GM19238 (cell line): Measurements from ENCODE around the gene PRICKLE3.
"Not testable (repeated sequence)": the region's sequence is repeated elsewhere in the genome, so short reads cannot be mapped to it uniquely, and the experiment has no call there.

Source experiments
- DNase-seq: peaks from one replicate; pipeline ENCODE4 v3.0.0; 2011; ENCODE audit warnings: low spot score; ENCODE audit not compliant: insufficient read length

The PRICKLE3 gene

DNA sequence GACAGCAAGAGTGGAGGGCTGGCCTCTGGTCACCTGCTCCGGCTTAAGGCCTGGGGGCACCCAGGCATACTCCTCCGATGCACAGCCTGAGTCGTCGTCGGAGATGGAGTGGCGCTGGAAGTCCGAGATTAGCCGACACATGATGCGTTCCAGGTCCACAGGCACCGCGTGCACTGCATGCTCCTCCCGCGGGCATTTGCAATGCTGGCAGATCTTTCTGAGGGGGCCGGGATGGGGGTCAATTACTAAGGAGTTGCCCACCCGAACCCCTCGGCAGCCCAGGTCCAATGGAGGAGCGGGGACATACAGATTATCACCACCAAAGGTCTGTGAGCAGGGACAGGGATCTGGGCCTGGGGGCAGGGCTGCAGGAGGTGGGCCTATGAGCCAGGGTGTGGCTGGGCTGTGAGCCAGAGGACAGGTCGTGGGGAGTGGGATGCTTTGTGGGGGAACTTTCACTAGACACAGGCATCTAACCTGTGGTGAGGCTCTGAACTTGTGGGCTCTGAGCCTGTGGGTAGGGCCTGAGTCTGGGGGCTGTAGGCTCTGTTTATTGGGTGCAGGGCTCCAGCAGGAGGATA is 2.4 kb downstream of the PRICKLE3 start:
- DNase-seq: no peak

- DNase-seq: no peak
Measured at GRCh38 chrX:49179358-49179757, 6.8 kb downstream of the PRICKLE3 start.

DNA sequence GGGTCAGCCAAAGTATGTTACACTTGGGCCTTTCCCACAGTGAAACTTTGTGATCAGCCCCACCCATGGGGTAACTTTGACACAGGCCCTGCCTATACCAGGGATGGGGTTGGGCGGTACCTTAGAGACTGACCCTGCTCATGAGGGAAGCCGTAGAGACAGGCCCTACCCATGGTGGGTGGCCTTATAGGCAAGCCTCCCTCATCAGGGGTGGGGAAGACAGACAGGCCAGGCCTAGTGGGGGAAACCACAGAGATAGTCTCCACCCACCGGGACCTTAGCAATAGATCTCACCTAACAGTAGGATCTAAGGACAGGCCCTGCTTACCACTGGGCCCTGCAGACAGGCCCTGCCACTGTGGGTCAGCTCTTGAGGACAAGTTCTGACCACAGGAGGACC is 7.6 kb downstream of the PRICKLE3 start:
- no peak for DNase-seq

DNA sequence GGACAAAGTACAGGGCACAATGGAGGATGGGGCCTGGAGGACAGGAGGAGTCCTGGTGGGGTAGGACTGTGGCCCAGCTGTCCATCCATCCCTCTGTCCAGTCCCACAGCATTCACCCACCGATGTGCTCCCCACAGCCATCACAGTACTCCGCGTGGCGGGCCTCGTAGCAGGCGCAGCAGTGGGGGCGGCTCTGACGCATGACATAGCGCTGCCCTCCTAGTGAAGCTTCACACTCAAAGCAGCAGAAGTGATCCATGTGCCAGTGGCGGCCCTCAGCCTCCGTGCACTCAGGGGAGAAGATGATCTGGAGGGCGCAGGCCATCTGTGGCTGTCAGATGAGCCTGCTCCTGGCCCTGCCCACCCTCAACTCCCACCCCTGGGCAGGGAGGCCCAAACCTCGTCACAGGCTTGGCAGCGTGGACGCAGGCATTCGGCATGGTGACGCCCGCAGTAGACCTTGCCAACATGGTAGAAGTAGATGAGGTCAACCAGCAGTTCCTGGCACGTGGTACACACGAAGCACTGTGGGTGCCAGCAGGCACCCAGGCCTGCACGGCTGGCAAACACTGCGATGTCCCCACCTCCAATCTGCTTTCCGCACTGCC is 8.2 kb downstream of the PRICKLE3 start:
- no peak for DNase-seq

- DNase-seq: no peak
Measured at GRCh38 chrX:49177338-49177833, 8.8 kb downstream of the PRICKLE3 start.

DNA sequence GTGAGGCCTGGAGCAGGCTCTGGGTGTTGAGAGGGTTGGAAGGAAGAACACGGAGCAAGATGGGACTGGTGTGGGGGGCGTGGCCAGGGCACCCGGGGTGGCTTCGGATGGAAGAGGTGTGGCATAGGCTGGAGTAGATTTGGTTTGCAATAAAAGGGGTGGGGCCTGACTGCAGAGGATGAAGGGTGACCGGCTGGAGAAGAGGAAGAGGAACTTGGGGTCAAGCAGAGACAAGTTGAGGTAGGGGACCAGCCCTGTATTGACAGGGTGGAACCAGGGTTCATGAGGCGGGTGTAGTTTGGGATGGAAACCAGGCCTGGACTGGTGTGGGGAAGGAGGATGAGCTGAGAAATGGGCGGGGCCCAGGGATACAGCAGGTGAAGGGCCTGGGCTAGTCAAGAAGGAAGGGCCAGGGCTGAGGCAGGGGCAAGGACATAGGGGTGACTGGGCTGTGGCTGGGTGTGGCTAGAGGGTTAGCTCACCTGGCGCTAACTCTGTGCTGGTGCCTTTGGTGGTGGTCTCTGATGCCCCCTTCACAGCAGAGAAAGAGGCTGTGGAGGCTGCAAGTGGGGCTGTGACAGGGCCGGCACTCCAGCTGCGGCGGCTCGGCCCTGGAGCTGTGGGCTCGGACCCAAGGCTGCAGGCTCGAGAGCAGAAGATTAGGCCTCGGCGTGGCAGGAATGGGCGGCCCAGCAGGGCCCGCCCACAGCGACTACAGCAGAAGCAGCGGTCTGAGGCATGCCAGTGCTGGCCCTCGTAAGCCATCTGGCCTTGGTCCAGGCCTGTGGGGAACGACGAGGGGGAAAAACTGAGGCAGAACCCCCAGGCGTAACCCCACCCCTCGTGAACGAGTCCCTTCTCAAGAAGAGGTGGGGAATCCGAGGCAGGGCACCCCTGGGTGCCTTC is 9.5 kb downstream of the PRICKLE3 start:
- DNase-seq: no peak

DNA sequence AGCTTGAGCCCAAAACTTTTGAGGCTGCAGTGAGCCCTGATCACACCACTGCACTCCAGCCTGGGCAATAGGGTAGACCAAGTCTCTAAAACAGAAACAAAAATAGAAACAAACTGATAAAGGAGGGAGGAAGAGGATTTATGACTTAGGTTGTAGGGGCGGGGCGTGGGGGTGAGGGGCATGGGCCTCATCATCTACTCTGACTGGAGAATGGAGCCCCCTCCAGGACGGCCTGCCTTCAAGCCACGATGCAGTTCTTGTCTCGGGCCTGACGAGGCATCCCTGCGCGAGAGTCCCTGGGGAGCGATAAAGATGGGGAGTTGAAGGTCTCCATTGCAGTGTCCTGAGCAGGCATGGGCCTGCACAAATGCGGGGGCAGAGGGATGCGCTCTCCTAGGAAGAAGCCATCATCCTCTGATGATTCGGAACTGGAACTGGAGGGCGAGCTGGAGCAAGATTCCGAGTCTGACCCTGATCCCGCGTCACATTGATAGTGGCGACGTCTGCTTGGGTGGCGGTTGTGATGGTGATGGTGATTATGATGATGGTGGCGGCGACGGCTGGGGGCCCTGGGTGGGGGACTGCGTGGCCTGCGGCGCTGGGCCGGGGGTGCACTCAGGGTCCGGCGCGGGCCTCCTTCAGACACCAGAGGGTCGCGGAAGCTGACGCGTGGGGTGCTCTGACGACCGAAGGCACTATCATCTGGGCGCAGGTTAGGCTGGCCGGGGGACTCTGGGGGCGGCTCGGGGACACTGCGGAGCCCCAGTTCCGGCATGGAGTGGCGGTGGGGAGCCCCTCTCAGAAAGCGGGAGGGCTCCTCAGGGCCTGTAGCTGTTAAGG is 10.5 kb downstream of the PRICKLE3 start:
- no peak for DNase-seq

DNA sequence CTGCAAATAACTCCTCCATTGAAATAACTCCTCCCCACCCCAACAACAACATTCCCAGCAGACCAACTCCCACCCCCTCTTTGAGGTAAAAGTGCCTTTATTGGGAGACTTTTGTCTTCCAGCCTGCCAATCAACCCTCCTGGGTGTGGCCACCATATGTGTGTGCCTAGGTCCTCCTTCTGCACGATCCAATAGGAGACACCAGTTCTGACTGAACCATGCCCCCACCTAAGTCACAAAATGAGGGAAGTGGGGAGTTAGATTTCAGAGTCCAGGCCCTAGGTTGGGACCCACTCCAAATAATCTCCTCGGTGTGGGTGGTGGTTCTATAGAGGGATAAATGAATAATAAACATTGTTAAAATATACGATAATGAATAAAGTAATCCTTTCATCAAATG is 11.4 kb downstream of the PRICKLE3 start:
- no peak for DNase-seq

DNA sequence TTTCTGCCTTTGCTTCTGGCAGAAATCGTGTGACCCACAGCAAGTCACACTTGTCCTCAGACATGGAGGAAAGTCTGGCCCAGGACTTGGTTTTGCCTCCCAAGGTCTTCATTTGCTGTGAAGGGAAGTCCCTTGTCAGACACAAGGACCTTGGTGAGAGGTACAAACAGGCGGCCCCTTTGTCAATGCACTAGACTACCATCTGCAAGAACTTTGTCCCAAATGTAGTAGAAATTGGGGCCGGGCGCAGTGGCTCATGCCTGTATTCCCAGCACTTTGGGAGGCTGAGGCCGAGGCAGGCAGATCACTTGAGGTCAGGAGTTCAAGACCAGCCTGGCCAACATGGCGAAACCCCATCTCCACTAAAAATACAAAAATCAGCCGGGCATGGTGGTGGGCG is 12.6 kb downstream of the PRICKLE3 start:
- DNase-seq: not testable (repeated sequence)

DNA sequence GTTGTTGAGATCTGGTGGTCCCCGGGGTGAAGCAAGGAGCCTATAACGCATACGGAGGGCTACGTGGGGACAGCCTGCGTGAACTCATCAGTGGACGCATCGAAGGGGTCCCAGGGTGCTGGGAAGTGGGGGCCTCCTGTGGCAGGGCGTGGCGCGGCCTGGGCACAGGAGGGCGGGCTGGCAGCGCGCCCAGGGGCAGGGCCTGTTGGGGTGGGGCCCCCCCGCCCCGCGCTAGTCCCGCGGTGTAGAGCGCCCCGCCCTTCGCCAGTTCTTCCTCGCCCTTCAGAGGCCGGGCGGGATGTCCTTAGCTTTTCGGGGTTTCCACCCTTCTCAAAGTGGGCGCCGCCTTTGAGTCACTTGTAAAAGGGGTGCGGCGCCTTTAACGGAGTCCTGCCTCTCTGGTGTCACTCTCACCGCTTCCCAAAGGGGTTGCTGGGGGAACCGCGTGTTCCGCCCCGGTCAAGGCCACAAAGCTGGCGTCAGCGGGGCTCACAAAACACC is 13.8 kb downstream of the PRICKLE3 start:
- DNase-seq: no peak

- DNase-seq: no peak
Measured at GRCh38 chrX:49171752-49172279, 14.4 kb downstream of the PRICKLE3 start, which contains the start of gene PLP2. Gene PLP2 (plus strand): TSS chrX:49171898. CDS start chrX:49172001, 103 bp downstream.

DNA sequence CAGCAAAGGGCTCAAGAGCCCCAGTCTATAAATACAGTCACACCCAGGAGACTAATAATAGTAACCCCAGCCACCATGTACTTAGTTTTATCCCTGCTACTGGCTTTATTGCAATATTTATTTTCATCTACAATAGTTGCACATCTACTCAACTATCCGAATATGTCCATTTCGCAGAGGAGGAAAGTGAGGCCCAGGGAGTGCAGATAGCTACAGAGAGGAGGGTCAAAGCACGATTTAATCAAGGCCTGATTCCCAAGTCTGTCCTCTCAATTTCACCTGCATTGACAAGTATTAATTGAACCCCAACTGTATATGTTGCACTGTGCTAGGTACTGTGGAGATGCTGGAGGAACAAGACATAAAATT is 18.4 kb downstream of the PRICKLE3 start:
- no peak for DNase-seq

DNA sequence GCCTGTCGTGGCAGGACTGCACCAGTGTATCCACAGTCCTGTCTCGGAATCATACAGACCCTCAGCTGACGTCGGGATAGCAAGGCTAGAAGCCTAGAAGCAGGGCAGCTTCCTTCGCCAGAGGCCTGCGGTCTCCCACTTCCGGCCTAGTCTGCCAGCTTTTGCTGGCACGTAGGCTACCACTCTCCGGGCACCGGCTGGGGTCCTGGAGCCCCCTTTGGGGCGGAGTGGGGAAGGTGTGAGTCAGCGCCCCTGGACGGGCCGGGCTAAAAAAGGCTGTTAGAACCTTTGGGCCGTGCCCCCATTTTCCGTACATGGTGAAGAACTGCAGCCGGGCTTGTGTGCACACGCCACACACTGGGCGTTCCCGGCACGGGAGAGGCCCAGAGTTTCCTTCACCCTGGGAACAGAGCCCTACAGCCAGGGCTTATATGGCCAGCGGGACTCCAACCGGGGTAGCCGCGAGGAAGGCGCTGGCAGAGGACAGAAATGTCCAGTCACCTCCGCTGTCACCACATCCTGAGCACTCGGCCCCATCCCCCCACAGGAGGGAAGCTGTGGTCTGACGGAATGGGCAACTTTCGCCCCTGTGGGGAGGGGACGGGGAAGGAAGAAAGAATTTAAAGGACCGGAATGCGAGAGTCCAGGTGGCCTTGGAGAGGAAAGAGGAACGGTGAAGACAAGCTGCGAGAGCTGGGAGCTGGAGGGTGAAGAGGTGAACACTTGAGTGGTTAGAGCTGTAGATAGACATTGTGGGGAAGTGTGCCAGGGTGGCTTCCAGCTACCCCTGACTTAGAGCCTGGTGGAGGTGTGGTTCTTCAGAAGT is 19.0 kb downstream of the PRICKLE3 start:
- no peak for DNase-seq

DNA sequence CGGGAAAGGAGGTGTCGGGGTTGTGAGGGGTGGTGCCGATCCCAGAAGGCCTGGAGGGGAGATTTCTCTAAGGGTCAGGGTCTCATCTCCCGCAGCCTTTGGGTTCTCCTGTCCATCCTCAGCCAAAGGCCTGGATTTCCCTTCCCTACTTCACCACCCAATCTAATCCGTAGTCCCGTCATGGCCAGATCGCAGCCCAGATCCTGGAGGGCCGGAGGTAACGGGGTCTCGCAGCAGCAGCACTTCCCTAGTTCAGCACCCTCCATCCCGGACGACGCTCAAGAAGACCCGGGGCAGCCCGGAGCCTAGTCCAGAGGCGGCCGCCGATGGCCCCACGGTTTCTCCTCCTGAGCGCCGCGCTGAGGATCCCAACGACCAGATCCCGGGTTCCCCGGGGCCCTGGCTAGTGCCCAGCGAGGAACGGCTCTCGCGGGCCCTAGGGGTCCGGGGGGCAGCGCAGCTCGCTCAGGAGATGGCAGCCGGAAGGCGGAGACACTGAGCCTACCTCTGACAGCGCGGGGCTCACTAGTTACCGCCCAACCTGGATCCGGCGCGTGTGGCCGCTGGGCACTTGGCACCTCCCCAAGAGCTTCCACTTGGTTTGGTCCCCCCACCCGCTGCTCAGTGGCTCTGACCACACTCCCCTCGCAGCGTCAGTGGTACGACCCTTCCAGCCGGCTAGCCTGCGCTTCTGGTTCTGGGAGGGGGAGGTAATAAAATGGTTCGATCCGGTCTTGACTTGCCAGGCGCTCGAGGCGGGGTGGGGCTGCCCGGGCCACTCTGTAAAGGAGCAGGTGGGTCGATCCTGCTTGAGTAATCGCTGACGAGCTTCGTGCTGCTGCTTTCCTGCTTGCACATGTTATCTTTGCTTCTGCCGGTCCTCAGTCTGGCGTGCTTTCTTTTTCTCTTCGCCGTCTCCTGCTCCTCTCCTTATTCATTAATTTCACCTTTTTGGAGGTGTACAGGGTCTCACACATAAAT is 20.0 kb downstream of the PRICKLE3 start:
- no peak for DNase-seq

DNA sequence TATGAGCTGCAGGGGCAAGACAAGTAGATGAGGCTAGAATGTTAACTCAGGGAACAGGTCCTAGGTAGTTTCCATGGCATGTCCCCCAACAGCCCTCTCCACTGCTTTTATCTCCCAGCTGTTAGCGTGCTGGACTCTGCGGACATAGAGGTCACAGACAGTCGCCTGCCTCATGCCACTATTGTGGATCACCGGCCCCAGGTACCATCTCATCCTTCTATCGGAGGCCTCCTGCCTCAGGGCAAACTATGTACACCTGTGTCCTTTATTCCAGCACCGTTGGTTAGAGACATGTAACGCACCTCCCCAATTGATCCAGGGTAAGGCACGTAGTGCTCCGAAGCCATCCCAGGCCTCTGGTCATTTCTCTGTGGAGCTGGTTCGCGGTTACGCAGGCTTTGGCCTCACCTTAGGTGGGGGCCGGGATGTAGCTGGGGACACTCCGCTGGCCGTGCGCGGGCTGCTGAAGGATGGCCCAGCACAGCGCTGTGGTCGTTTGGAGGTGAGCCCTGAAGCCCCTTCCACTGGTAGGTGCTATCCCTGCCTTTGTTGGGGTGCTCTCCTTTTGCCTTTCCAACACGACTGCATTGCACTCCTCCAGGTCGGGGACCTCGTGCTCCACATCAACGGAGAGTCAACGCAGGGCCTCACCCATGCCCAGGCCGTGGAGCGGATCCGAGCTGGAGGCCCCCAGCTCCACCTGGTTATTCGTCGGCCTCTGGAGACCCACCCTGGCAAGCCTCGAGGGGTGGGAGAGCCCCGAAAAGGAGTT is 21.4 kb downstream of the PRICKLE3 start:
- DNase-seq: no peak

- peak; percentile 70 for DNase-seq
Measured at GRCh38 chrX:49163555-49164419, 22.4 kb downstream of the PRICKLE3 start.

GRCh38 chrX:49162620-49163019 is 23.6 kb downstream of the PRICKLE3 start, which contains the start of gene MAGIX:
Gene MAGIX (plus strand): TSS chrX:49162758. CDS start chrX:49162890, 132 bp downstream.
- no peak for DNase-seq
